GM12878 (cell line): Measurements from ENCODE around the gene MAP1LC3B. TPM values are rescaled to one million over a fixed set of nuclear protein-coding genes. Genes with fewer than 3 reads are reported as not detected.

ENCODE experiments used
- ATAC-seq: fragments of 200-7000 bp; cut with Tn5 transposase; 3 replicates; pipeline ENCODE4 v1.9.1; 2020; ENCODE audit warnings: mild to moderate bottlenecking, moderate library complexity
- BruUV-seq: library from RNA; stranded (reverse); fragments of 400-500 nt; replicated peaks from 2 replicates; lab custom pipeline; 2021; lab: Mats Ljungman, UMichigan
- CTCF ChIA-PET: fragments of 300-600 bp; sonication (Branson Sonifier 250); formaldehyde crosslinking; extraction: SDS; loops from one replicate; lab custom pipeline; 2021; ENCODE audit warnings: inconsistent platforms; lab: Yijun Ruan, JAX
- POLR2A ChIA-PET: fragments of 350-600 bp; formaldehyde crosslinking; extraction: SDS; loops from one replicate; lab custom pipeline; 2021; ENCODE audit warnings: inconsistent platforms; lab: Charles Lee
- RAD21 ChIA-PET: fragments of 300-600 bp; sonication (Branson Sonifier 250); formaldehyde crosslinking; loops from one replicate; lab custom pipeline; 2023; ENCODE audit warnings: antibody characterized with exemption; ENCODE audit not compliant: unreplicated experiment; lab: Charles Lee
- SMC1A ChIA-PET: fragments of 300-600 bp; sonication (Branson Sonifier 250); formaldehyde crosslinking; loops from one replicate; lab custom pipeline; 2023; ENCODE audit not compliant: unreplicated experiment, uncharacterized antibody; lab: Charles Lee
- DNase-seq: peaks from one replicate; pipeline ENCODE4 v3.0.0-alpha.2; 2011; ENCODE audit warnings: low read depth, low spot score
- FAIRE-seq: peaks from 3 replicates; lab custom pipeline; 2011; peaks lifted over from hg19 to GRCh38; lab: Jason Lieb, UNC
- H2AFZ ChIP-seq: 2 replicates; pipeline ENCODE4 v1.6.0; 2011; ENCODE audit warnings: low read depth, low read length, control low read depth; ENCODE audit not compliant: control insufficient read depth
- H3K27ac ChIP-seq: 2 replicates; pipeline ENCODE4 v1.5.1; 2011; ENCODE audit warnings: control low read depth; ENCODE audit not compliant: control insufficient read depth, insufficient read depth
- H3K27me3 ChIP-seq, 2 experiments: replicated peaks in 1 of 2; 2 replicates each; pipeline versions ENCODE4 v1.6.0 to v1.6.1; 2011; ENCODE audit warnings: low read length in 1 of 2; ENCODE audit not compliant: control insufficient read depth in 2 of 2, insufficient read depth in 2 of 2
- H3K36me3 ChIP-seq, 2 experiments: 2 replicates each; pipeline ENCODE4 v1.5.1; 2011; ENCODE audit warnings: low read length in 1 of 2; ENCODE audit not compliant: control insufficient read depth in 2 of 2, insufficient read depth in 2 of 2
- H3K4me1 ChIP-seq: 2 replicates; pipeline ENCODE4 v1.6.1; 2011; ENCODE audit warnings: mild to moderate bottlenecking, low read length, moderate library complexity, mixed read lengths; ENCODE audit not compliant: control insufficient read depth, insufficient read depth
- H3K4me2 ChIP-seq: 2 replicates; pipeline ENCODE4 v1.6.0; 2011; ENCODE audit warnings: control low read depth; ENCODE audit not compliant: control insufficient read depth, insufficient read depth
- H3K4me3 ChIP-seq: fragments of 200-600 bp; sonication (generic); 2 replicates; pipeline ENCODE4 v1.5.1; 2016
- H3K79me2 ChIP-seq: 2 replicates; pipeline ENCODE4 v1.6.0; 2011; ENCODE audit warnings: low read length; ENCODE audit not compliant: control insufficient read depth, insufficient read depth
- H3K9ac ChIP-seq: 2 replicates; pipeline ENCODE4 v1.8.0; 2011; ENCODE audit warnings: low read length, control low read depth, mixed read lengths; ENCODE audit not compliant: control insufficient read depth, insufficient read depth
- H3K9me3 ChIP-seq: replicated peaks from 3 replicates; pipeline ENCODE4 v1.5.1; 2011; ENCODE audit warnings: mild to moderate bottlenecking, low read length; ENCODE audit not compliant: control insufficient read depth, insufficient read depth
- H4K20me1 ChIP-seq: 2 replicates; pipeline ENCODE4 v1.6.0; 2011; ENCODE audit not compliant: control insufficient read depth, insufficient read depth
- ASH2L ChIP-seq: fragments of 300-600, 200-600 bp; sonication (generic); IDR thresholded peaks from 2 replicates; pipeline ENCODE4 v1.6.1; 2017; ENCODE audit warnings: low read depth, mild to moderate bottlenecking, borderline replicate concordance
- BHLHE40 ChIP-seq, 2 experiments: fragments of 450-650 bp in 1 of 2; IDR thresholded peaks; 2 replicates each; pipeline ENCODE4 v1.6.1; 2011 to 2017; ENCODE audit warnings: low read depth in 2 of 2, borderline replicate concordance in 1 of 2, improper control_type of control experiment in 1 of 2, low read length in 1 of 2, mild to moderate bottlenecking in 1 of 2
- MTA3 ChIP-seq: IDR thresholded peaks from 2 replicates; pipeline ENCODE4 v1.6.1; 2012; ENCODE audit warnings: low read length, inconsistent platforms, borderline replicate concordance
- RUNX3 ChIP-seq: IDR thresholded peaks from 2 replicates; pipeline ENCODE4 v1.6.1; 2012; ENCODE audit warnings: low read length, inconsistent platforms
- SIX5 ChIP-seq: IDR thresholded peaks from 2 replicates; pipeline ENCODE4 v1.6.1; 2011; ENCODE audit warnings: mild to moderate bottlenecking, low read depth, low read length, moderate library complexity; ENCODE audit not compliant: severe bottlenecking
- SPI1 ChIP-seq: IDR thresholded peaks from 2 replicates; pipeline ENCODE4 v1.6.1; 2011; ENCODE audit warnings: low read depth, mild to moderate bottlenecking, low read length, moderate library complexity, borderline replicate concordance; ENCODE audit not compliant: insufficient read depth
- SREBF2 ChIP-seq: IDR thresholded peaks from 2 replicates; pipeline ENCODE4 v1.6.1; 2012; ENCODE audit warnings: mild to moderate bottlenecking, low read length
- WRNIP1 ChIP-seq: IDR thresholded peaks from 2 replicates; pipeline ENCODE4 v1.6.1; 2011; ENCODE audit warnings: low read depth, low read length, improper control_type of control experiment, borderline replicate concordance
- WGBS: methylation state at CpG from one replicate; pipeline ENCODE4 v1.1.6; 2016; ENCODE audit warnings: low lambda C conversion rate; ENCODE audit not compliant: insufficient replicate concordance, insufficient coverage; ENCODE audit errors: missing lambda C conversion rate; 5-methylcytosine and 5-hydroxymethylcytosine counted together
- in situ Hi-C: fragments of 300-500 bp; cut with MboI; formaldehyde crosslinking; loops from 9 replicates; pipeline ENCODE4 v1.14.3; 2018; ENCODE audit warnings: mixed read lengths
- intact Hi-C: fragments of 100-400 bp; cut with micrococcal nuclease; formaldehyde crosslinking; loops from one replicate; pipeline ENCODE4 v1.14.2; 2022; ENCODE audit not compliant: unreplicated experiment
- polyA plus RNA-seq, 11 experiments: library from polyadenylated mRNA; depleted of rRNA in 4 of 11; unstranded in 6 of 11; stranded (reverse) in 5 of 11; fragments of >200 nt; fragmentation: Nextera tagmentation in 4 of 11; fragmentation: Illumina TruSeq in 1 of 11; extraction: Ambion mirVana in 4 of 11; extraction: Trizol in 1 of 11; gene quantifications; 1 replicate in 1 of 11; 2 replicates in 10 of 11; pipeline versions ENCODE4 v1.2.1 to v1.2.3, GENCODE V29; 2011 to 2016; ENCODE audit warnings: inconsistent platforms in 2 of 11, missing spikeins in 2 of 11, low read depth in 1 of 11
- total RNA-seq, 4 experiments: library from RNA; depleted of rRNA in 3 of 4; stranded (reverse); fragments of >200 nt in 3 of 4; fragmentation: Illumina TruSeq in 1 of 4; extraction: Trizol in 1 of 4; gene quantifications; 2 replicates each; pipeline versions ENCODE4 v1.2.1 to v1.2.3, GENCODE V29; 2013 to 2021
- TF ChIP-seq, protein P1 (sequence below): fragments of 450-650 bp; IDR thresholded peaks from 2 replicates; pipeline ENCODE4 v1.6.1; 2017; ENCODE audit warnings: borderline replicate concordance
- TF ChIP-seq, protein P2 (sequence below): fragments of 450-650 bp; formaldehyde crosslinking; IDR thresholded peaks from 2 replicates; pipeline ENCODE4 v1.4.0; 2022; ENCODE audit warnings: mild to moderate bottlenecking, moderate library complexity
- TF ChIP-seq, protein P3 (sequence below): fragments of 150-350 bp; IDR thresholded peaks from 2 replicates; pipeline ENCODE4 v1.6.1; 2016; ENCODE audit warnings: low read depth, low read length
- TF ChIP-seq, protein P4 (sequence below): IDR thresholded peaks from 2 replicates; pipeline ENCODE4 v1.6.1; 2012; ENCODE audit warnings: low read depth, low read length, improper control_type of control experiment
- TF ChIP-seq, protein P5 (sequence below): fragments of 450-650 bp; IDR thresholded peaks from 2 replicates; pipeline ENCODE4 v1.6.1; 2016; ENCODE audit warnings: mild to moderate bottlenecking

Gene MAP1LC3B
- total and polyA plus RNA-seq, 10 of the 15 experiments (the other 5 are each of a cell fraction or from before 2014, with no cell fraction given): 6.1 to 42.8 (median 13.7) TPM

DNA sequence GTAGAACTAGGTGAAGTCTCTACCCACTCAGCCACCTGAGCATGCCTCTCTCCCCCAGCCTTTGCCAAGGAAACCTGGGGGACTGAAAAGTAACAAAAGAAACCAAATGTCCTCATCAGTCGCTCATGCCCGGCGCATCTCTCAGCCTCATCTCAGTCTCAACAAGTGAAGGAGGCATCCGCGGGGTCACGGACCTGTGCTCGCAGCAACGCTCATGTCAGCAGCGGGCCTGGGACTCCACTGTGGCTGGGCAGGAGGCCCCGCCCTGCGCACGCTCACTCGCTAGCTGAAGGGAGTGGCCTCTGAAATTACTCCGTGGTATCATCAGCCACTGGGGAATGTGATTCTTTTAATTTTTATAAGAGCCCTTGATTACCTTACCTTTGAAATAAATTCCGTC is 31.3 kb downstream of the MAP1LC3B start (continued):
- TF ChIP-seq, protein P1, sequence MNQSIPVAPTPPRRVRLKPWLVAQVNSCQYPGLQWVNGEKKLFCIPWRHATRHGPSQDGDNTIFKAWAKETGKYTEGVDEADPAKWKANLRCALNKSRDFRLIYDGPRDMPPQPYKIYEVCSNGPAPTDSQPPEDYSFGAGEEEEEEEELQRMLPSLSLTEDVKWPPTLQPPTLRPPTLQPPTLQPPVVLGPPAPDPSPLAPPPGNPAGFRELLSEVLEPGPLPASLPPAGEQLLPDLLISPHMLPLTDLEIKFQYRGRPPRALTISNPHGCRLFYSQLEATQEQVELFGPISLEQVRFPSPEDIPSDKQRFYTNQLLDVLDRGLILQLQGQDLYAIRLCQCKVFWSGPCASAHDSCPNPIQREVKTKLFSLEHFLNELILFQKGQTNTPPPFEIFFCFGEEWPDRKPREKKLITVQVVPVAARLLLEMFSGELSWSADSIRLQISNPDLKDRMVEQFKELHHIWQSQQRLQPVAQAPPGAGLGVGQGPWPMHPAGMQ: no peak

DNA sequence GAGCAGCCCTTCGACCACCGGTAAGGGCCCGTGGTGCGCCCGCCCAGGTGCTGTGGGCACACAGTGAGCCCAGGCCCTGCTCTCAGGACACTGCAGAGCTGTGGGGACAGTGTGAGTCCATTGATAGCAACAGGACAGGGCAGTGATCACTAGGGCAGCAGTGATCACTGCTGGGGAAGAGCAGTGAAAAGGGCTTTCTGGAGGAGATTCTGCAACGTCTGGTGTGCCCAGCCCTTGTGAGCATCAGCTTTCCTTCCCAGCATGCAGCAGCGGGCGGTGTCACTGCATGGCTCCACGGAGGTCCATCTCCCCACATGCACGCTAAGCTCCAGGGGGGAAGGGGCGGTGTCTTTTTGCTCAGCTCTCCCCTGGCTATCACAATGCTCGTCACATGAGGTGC is 32.1 kb downstream of the MAP1LC3B start:
- no peak overlapping the region for H3K9ac ChIP-seq
- ATAC-seq (no peak), DNase-seq (no peak), FAIRE-seq (no peak)
- in situ Hi-C loops (no loop called here), intact Hi-C loops (no loop called here)
- no peaks in the 10 kb centered on the region; the same call in 2 of the 3 replicates for H3K9me3 ChIP-seq
- CTCF ChIA-PET: no interaction called here
- no peaks in the 10 kb centered on the region for H3K79me2 ChIP-seq
- H2AFZ ChIP-seq: no peak overlapping the region
- WGBS: 47% methylated on average over 12 of the region's 12 CpGs
- H3K4me3 ChIP-seq: no peak overlapping the region
- RAD21 ChIA-PET: no interaction called here
- no peaks in the 10 kb centered on the region; a peak in 1 of 4 replicates for H3K27me3 ChIP-seq
- H3K4me1 ChIP-seq: no peaks in the 10 kb centered on the region
- SMC1A ChIA-PET: no interaction called here
- H4K20me1 ChIP-seq: no peaks in the 10 kb centered on the region; the same call in 1 of the 2 replicates
- BruUV-seq: no TSS peak
- POLR2A ChIA-PET: no interaction called here
- no peaks in the 10 kb centered on the region for H3K36me3 ChIP-seq
- H3K4me2 ChIP-seq: no peak overlapping the region
- no peak overlapping the region for H3K27ac ChIP-seq
- TF ChIP-seq, protein P2, sequence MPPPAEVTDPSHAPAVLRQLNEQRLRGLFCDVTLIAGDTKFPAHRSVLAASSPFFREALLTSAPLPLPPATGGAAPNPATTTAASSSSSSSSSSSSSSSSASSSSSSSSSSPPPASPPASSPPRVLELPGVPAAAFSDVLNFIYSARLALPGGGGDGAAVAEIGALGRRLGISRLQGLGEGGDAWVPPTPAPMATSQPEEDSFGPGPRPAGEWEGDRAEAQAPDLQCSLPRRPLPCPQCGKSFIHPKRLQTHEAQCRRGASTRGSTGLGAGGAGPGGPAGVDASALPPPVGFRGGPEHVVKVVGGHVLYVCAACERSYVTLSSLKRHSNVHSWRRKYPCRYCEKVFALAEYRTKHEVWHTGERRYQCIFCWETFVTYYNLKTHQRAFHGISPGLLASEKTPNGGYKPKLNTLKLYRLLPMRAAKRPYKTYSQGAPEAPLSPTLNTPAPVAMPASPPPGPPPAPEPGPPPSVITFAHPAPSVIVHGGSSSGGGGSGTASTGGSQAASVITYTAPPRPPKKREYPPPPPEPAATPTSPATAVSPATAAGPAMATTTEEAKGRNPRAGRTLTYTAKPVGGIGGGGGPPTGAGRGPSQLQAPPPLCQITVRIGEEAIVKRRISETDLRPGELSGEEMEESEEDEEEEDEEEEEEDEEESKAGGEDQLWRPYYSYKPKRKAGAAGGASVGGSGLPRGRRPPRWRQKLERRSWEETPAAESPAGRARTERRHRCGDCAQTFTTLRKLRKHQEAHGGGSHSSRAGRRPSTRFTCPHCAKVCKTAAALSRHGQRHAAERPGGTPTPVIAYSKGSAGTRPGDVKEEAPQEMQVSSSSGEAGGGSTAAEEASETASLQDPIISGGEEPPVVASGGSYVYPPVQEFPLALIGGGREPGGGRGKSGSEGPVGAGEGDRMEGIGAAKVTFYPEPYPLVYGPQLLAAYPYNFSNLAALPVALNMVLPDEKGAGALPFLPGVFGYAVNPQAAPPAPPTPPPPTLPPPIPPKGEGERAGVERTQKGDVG: no peak
- TF ChIP-seq ASH2L (no peak), BHLHE40 (IDR thresholded peaks at IDR 0.05; ENCODE audit: borderline replicate concordance in 1 of 2, low read depth in 2 of 2, low read length in 1 of 2) (no peak), SREBF2 (no peak), SPI1 (no peak), RUNX3 (no peak), WRNIP1 (no peak), MTA3 (no peak), SIX5 (no peak)
- TF ChIP-seq, protein P3, sequence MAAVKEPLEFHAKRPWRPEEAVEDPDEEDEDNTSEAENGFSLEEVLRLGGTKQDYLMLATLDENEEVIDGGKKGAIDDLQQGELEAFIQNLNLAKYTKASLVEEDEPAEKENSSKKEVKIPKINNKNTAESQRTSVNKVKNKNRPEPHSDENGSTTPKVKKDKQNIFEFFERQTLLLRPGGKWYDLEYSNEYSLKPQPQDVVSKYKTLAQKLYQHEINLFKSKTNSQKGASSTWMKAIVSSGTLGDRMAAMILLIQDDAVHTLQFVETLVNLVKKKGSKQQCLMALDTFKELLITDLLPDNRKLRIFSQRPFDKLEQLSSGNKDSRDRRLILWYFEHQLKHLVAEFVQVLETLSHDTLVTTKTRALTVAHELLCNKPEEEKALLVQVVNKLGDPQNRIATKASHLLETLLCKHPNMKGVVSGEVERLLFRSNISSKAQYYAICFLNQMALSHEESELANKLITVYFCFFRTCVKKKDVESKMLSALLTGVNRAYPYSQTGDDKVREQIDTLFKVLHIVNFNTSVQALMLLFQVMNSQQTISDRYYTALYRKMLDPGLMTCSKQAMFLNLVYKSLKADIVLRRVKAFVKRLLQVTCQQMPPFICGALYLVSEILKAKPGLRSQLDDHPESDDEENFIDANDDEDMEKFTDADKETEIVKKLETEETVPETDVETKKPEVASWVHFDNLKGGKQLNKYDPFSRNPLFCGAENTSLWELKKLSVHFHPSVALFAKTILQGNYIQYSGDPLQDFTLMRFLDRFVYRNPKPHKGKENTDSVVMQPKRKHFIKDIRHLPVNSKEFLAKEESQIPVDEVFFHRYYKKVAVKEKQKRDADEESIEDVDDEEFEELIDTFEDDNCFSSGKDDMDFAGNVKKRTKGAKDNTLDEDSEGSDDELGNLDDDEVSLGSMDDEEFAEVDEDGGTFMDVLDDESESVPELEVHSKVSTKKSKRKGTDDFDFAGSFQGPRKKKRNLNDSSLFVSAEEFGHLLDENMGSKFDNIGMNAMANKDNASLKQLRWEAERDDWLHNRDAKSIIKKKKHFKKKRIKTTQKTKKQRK: no peak
- TF ChIP-seq, protein P4, sequence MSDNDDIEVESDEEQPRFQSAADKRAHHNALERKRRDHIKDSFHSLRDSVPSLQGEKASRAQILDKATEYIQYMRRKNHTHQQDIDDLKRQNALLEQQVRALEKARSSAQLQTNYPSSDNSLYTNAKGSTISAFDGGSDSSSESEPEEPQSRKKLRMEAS: no peak
- TF ChIP-seq, protein P5, sequence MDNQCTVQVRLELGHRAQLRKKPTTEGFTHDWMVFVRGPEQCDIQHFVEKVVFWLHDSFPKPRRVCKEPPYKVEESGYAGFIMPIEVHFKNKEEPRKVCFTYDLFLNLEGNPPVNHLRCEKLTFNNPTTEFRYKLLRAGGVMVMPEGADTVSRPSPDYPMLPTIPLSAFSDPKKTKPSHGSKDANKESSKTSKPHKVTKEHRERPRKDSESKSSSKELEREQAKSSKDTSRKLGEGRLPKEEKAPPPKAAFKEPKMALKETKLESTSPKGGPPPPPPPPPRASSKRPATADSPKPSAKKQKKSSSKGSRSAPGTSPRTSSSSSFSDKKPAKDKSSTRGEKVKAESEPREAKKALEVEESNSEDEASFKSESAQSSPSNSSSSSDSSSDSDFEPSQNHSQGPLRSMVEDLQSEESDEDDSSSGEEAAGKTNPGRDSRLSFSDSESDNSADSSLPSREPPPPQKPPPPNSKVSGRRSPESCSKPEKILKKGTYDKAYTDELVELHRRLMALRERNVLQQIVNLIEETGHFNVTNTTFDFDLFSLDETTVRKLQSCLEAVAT: no peak
